Lower lobe of right lung (tissue), 2 donors: ENCODE results near the gene ERMAP. TPM values are rescaled to one million over a fixed set of nuclear protein-coding genes. Genes with fewer than 3 reads are reported as not detected.
A peak's percentile ranks its signal among the peaks of the same experiment; 100 is the strongest.

Experiments
- ATAC-seq, 2 donors: fragments of 200-7000 bp; cut with Tn5 transposase; one replicate each; pipeline ENCODE4 v1.9.1; 2020 to 2022; ENCODE audit warnings: mild to moderate bottlenecking in 2 of 2, moderate library complexity in 2 of 2
- DNase-seq: peaks from one replicate; pipeline ENCODE4 v3.0.0-alpha.2; 2020
- H3K27ac ChIP-seq: fragments of 200-600 bp; one replicate; pipeline ENCODE4 v1.8.0; 2022
- H3K27me3 ChIP-seq: fragments of 200-600 bp; one replicate; pipeline ENCODE4 v1.8.0; 2022; ENCODE audit warnings: low read depth
- H3K36me3 ChIP-seq: fragments of 200-600 bp; one replicate; pipeline ENCODE4 v1.8.0; 2022; ENCODE audit warnings: mild to moderate bottlenecking
- H3K4me1 ChIP-seq: fragments of 200-600 bp; one replicate; pipeline ENCODE4 v1.8.0; 2022
- H3K4me3 ChIP-seq: fragments of 200-600 bp; one replicate; pipeline ENCODE4 v1.8.0; 2022; ENCODE audit warnings: mild to moderate bottlenecking
- H3K9me3 ChIP-seq: fragments of 200-600 bp; one replicate; pipeline ENCODE4 v1.8.0; 2022
- intact Hi-C: fragments of 100-400 bp; cut with DNase I; formaldehyde crosslinking; loops from one replicate; pipeline ENCODE4 v1.11.0; 2022
- total RNA-seq: library from RNA; stranded (reverse); fragmentation: NEBNext Ultra II Directional; extraction: Animal tissue kit (Norgen Biotek cat#: 25700); gene quantifications from one replicate; pipeline ENCODE4 v1.2.1, GENCODE V29; 2021
- TF ChIP-seq, protein P1 (sequence below): fragments of 200-600 bp; IDR thresholded peaks from one replicate; pipeline ENCODE4 v1.8.0; 2022; ENCODE audit warnings: antibody characterized with exemption, mild to moderate bottlenecking
- donor health status: DM: no; HTN: yes; CAD: no; lungs with severe emphysema.

ERMAP gene
- total RNA-seq, 1 donor from 2014 or later: 15.2 TPM

DNA sequence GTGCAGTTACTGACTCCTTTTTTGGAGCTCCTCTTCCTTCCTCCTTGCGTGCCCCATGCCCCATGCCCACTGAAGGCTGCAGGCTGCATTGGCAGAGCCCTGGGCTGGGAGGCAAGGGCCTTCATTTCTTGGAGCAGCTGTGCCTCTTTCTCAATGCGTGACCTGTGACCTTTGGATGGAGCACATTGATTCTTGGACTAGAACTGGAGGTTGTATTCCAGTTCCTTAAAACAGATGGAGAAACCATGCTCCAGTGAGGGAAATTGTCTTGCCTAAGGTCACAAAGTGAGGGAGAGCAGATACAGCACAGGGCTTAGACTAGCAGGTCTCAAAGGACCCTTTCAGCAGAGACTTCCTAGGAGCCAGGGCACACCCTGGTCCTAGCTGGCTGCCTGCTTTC, 23.1 kb upstream of the ERMAP start:
- no peak for DNase-seq
- H3K4me1 ChIP-seq: no peaks in the 10 kb centered on the region
- intact Hi-C loops: no loop called here
- H3K9me3 ChIP-seq: no peaks in the 10 kb centered on the region
- H3K36me3 ChIP-seq: no peaks in the 10 kb centered on the region
- peak; percentile 16 to 21 for ATAC-seq
- H3K27me3 ChIP-seq: no peaks in the 10 kb centered on the region
- H3K4me3 ChIP-seq: no peak overlapping the region
- no peak overlapping the region for H3K27ac ChIP-seq
- TF ChIP-seq, protein P1, sequence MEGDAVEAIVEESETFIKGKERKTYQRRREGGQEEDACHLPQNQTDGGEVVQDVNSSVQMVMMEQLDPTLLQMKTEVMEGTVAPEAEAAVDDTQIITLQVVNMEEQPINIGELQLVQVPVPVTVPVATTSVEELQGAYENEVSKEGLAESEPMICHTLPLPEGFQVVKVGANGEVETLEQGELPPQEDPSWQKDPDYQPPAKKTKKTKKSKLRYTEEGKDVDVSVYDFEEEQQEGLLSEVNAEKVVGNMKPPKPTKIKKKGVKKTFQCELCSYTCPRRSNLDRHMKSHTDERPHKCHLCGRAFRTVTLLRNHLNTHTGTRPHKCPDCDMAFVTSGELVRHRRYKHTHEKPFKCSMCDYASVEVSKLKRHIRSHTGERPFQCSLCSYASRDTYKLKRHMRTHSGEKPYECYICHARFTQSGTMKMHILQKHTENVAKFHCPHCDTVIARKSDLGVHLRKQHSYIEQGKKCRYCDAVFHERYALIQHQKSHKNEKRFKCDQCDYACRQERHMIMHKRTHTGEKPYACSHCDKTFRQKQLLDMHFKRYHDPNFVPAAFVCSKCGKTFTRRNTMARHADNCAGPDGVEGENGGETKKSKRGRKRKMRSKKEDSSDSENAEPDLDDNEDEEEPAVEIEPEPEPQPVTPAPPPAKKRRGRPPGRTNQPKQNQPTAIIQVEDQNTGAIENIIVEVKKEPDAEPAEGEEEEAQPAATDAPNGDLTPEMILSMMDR: no peak

DNA sequence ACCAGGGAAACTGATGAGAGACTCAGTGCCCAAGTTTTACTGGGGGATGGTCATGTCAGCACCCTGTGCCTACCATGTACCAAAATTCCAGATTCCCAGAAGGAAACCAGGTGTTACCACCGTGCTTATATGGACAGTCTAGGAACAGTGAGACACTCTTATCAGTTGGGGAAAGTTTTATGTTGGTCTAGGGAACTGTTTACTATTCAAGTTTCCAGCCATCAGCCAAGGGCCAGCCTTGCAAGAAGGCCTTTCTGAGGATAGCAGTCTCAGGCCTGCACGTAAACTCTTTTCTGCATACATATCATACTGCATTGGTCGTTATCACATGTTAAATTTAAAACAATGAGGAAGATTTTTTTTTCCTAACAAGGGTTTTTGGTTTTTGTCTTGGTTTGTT, 19.5 kb upstream of the ERMAP start:
- intact Hi-C loops: no loop called here
- H3K9me3 ChIP-seq: no peaks in the 10 kb centered on the region

DNA sequence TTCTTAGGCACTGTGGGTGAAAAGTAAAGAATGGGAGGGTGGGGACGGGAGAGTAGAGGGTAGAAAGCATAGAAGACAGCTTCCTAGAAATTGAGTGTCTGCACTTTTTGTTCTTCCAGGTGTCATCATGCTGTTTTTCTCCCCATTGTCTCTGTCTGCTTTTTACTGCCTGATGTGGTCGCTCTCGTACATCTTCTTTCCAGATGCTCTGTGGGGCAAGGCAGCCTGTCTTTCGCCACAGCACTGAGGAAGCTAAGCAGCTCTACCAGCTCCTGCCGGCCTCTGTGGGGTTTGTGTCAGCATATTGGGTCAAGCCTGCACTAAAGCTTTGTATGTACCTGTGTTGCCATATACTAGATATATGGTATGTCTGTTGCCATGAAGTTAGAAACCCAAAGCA, 18.9 kb upstream of the ERMAP start:
- Histone ChIP-seq H3K9me3 (no peaks in the 10 kb centered on the region), H3K4me1 (no peaks in the 10 kb centered on the region), H3K36me3 (no peaks in the 10 kb centered on the region), H3K4me3 (no peak overlapping the region), H3K27me3 (no peaks in the 10 kb centered on the region), H3K27ac (no peak overlapping the region)
- no peak for DNase-seq
- intact Hi-C loops: no loop called here
- TF ChIP-seq, protein P1: no peak
- ATAC-seq: no peak

More for the DNA sequence above, 19.5 kb upstream of the ERMAP start:
- Histone ChIP-seq H3K36me3 (no peaks in the 10 kb centered on the region), H3K4me3 (no peak overlapping the region), H3K4me1 (no peaks in the 10 kb centered on the region), H3K27me3 (no peaks in the 10 kb centered on the region), H3K27ac (no peak overlapping the region)
- ATAC-seq (no peak), DNase-seq (no peak)
- TF ChIP-seq, protein P1: no peak

DNA sequence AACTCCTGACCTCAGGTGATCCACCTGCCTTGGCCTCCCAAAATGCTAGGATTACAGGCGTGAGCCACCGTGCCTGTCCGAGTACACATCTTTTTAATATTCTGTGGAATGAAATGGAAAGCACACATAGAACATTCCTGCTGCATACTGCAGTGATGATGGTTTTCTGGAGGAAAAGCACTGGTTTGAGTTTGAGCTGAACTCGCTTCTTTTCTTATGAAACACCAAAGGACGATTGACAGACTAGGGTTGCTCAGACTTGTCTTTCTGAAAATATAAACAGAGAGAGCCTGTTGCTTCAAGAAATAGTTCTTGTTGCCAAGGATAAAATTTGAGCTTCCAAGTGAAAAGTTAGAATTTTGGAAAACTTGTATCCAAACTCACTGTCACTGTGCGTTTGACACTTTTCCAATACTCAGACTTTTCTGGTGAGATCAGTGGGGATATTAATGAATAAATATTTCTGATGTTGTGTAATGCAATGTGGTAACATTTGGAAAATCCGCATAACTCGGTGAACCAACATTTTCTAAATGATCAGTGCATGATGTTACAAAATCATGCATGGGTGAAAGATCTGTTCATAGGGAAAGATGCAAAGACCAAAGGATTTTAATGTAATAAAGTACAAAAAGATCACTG, 15.0 kb upstream of the ERMAP start:
- intact Hi-C loops: no loop called here
- H3K36me3 ChIP-seq: peaks cover 10% of the 10 kb centered on the region
- H3K4me1 ChIP-seq: no peaks in the 10 kb centered on the region
- ATAC-seq (no peak), DNase-seq (no peak)
- TF ChIP-seq, protein P1: no peak
- peak overlapping the region; percentile 14 for H3K27ac ChIP-seq
- H3K27me3 ChIP-seq: no peaks in the 10 kb centered on the region
- no peaks in the 10 kb centered on the region for H3K9me3 ChIP-seq
- H3K4me3 ChIP-seq: no peak overlapping the region

DNA sequence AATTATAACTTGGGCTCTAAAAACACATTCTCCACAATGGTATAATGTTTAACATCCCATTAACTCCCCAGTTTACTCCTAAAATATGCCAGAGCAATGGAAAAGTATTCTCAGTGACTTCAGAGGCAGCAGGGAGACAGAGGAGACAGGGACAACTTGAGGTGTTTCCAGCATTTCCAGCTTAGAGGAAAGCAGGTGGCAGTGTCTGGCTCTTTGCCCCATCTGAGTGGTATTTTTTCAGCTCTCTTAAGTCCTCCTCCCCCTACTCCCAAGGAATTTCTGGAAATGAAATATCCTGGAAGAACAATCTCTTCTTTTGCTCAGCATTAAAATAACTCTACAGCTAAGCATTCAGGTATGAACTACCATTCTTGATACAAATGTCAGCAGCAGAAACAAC, 10.8 kb upstream of the ERMAP start:
- H3K9me3 ChIP-seq: no peaks in the 10 kb centered on the region
- H3K4me3 ChIP-seq: no peak overlapping the region
- DNase-seq (no peak), ATAC-seq (no peak)
- intact Hi-C loops: no loop called here
- TF ChIP-seq, protein P1: no peak
- no peaks in the 10 kb centered on the region for H3K27me3 ChIP-seq
- peaks cover 15% of the 10 kb centered on the region for H3K36me3 ChIP-seq
- no peaks in the 10 kb centered on the region for H3K4me1 ChIP-seq
- no peak overlapping the region for H3K27ac ChIP-seq
